CD4-positive, alpha-beta T cell treated with Interferon alpha-2 for 1 hour (primary cell): ENCODE results near the gene TMEM95.

Experiments
- DNase-seq, 2 donors: peaks; one replicate each; pipeline ENCODE4 v3.0.0-alpha.2; 2020 to 2022

TMEM95 gene

DNA sequence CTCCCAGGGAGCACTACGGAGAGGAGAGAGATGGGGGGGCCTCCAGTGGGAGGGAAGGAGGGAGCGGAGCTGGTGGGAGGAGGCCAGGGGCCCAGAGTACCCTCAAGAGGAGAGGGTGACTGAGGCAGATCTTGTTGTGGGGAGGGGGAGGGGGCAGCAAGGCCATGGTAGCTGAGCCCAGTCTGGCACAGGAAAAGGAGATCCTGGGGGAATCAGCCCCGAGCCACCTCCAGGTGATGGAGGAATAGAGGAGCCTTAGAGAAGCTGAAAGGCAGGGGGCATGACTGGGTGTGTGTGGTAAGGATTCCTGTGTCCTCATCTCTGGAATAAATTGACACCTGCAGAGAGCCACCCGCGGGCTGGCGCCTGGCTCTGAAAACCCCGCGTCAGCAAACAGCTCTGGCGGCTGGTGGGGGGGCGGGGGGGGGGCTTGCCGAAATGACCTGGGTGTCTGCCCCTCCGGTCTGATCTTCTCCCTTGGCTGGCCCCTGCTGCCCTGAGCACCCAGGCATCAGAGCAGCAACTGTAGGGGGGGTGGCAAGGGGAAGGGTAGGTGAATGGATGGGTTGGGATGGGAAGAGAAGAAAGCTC lies 51.4 kb downstream of the TMEM95 start:
- no peak for DNase-seq
